HCT116 (cell line): ENCODE results near the gene GOLIM4. TPM values are rescaled to one million over a fixed set of nuclear protein-coding genes. Genes with fewer than 3 reads are reported as not detected.

Experiments used
- ATAC-seq: fragments of 200-7000 bp; cut with Tn5 transposase; 2 replicates; pipeline ENCODE4 v1.9.1; 2020; ENCODE audit warnings: mild to moderate bottlenecking, moderate library complexity
- BruUV-seq: library from RNA; stranded (reverse); fragments of 400-500 nt; replicated peaks from 2 replicates; lab custom pipeline; 2021; lab: Mats Ljungman, UMichigan
- CTCF ChIA-PET: fragments of 300-600 bp; sonication (Branson Sonifier 250); formaldehyde crosslinking; loops from one replicate; lab custom pipeline; 2021; ENCODE audit warnings: antibody characterized with exemption; lab: Charles Lee
- POLR2A ChIA-PET: fragments of 300-600, 350-600 bp; sonication (Branson Sonifier 250); formaldehyde crosslinking; loops from one replicate; lab custom pipeline; 2021; ENCODE audit warnings: antibody characterized with exemption; lab: Charles Lee
- RAD21 ChIA-PET, 2 experiments: fragments of 300-600 bp; sonication (Branson Sonifier 250); formaldehyde crosslinking; loops; one replicate each; lab custom pipeline; 2023; ENCODE audit warnings: low total read pairs in 2 of 2; ENCODE audit not compliant: uncharacterized antibody in 2 of 2, unreplicated experiment in 2 of 2, low non-redundant PET in 1 of 2; lab: Charles Lee
- DNase-seq: peaks from one replicate; pipeline ENCODE4 v3.0.0-alpha.2; 2010; ENCODE audit warnings: low read depth, low spot score
- H2AFZ ChIP-seq: fragments of 200-600 bp; shearing (Covaris generic), sonication (generic); 2 replicates; pipeline ENCODE4 v1.6.1; 2017; ENCODE audit warnings: low read depth, mixed run types, mixed read lengths, antibody characterized with exemption, low read length; ENCODE audit not compliant: poor library complexity, severe bottlenecking
- H3K27ac ChIP-seq: 2 replicates; pipeline ENCODE4 v1.5.1; 2012; ENCODE audit warnings: low read depth, low read length
- H3K27me3 ChIP-seq: fragments of 200-600 bp; sonication (generic); 2 replicates; pipeline ENCODE4 v1.6.1; 2016; ENCODE audit warnings: mixed run types, low read length, mixed read lengths; ENCODE audit not compliant: insufficient read depth
- H3K36me3 ChIP-seq, 2 experiments: fragments of 200-500 bp in 1 of 2; fragments of 200-600 bp in 1 of 2; sonication (Bioruptor generic) in 1 of 2; sonication (generic) in 1 of 2; 2 replicates each; pipeline versions ENCODE4 v1.5.1 to v1.6.1; 2014 to 2016; ENCODE audit warnings: low read length in 2 of 2, inconsistent platforms in 1 of 2, mixed read lengths in 1 of 2, mixed run types in 1 of 2; ENCODE audit not compliant: insufficient read depth in 2 of 2, control insufficient read depth in 1 of 2
- H3K4me1 ChIP-seq, 2 experiments: fragments of 200-600 bp in 1 of 2; sonication (generic) in 1 of 2; 2 replicates each; pipeline versions ENCODE4 v1.5.1 to v1.6.1; 2012 to 2017; ENCODE audit warnings: low read length in 2 of 2, inconsistent platforms in 1 of 2, mild to moderate bottlenecking in 1 of 2, mixed read lengths in 1 of 2, mixed run types in 1 of 2, moderate library complexity in 1 of 2; ENCODE audit not compliant: insufficient read depth in 2 of 2, control insufficient read depth in 1 of 2
- H3K4me2 ChIP-seq: fragments of 200-600 bp; sonication (generic); 2 replicates; pipeline ENCODE4 v1.6.1; 2017; ENCODE audit warnings: mixed run types, low read length, mixed read lengths
- H3K4me3 ChIP-seq, 2 experiments: fragments of 200-600 bp in 1 of 2; sonication (generic) in 1 of 2; replicated peaks in 1 of 2; 2 replicates each; pipeline ENCODE4 v1.5.1; 2011 to 2016; ENCODE audit warnings: low read length in 2 of 2, control low read depth in 1 of 2, low read depth in 1 of 2, mild to moderate bottlenecking in 1 of 2, mixed read lengths in 1 of 2, mixed run types in 1 of 2
- H3K79me2 ChIP-seq: fragments of 200-600 bp; sonication (generic); 2 replicates; pipeline ENCODE4 v1.6.1; 2017; ENCODE audit warnings: mild to moderate bottlenecking, mixed run types, low read length, moderate library complexity, mixed read lengths; ENCODE audit not compliant: insufficient read depth
- H3K9ac ChIP-seq: fragments of 200-600 bp; sonication (generic); 2 replicates; pipeline ENCODE4 v1.6.1; 2016; ENCODE audit warnings: low read length, mixed read lengths
- H3K9me2 ChIP-seq: fragments of 200-600 bp; sonication (generic), shearing (Covaris generic); 2 replicates; pipeline ENCODE4 v1.6.1; 2017; ENCODE audit warnings: mixed run types, mild to moderate bottlenecking, moderate library complexity; ENCODE audit not compliant: insufficient read depth
- H3K9me3 ChIP-seq, 2 experiments: fragments of 200-500 bp in 1 of 2; fragments of 200-600 bp in 1 of 2; sonication (Bioruptor generic) in 1 of 2; sonication (generic) in 1 of 2; 2 replicates each; pipeline ENCODE4 v1.6.1; 2014 to 2017; ENCODE audit warnings: low read length in 2 of 2, mixed read lengths in 2 of 2, inconsistent platforms in 1 of 2, low read depth in 1 of 2, mild to moderate bottlenecking in 1 of 2, mixed run types in 1 of 2, moderate library complexity in 1 of 2; ENCODE audit not compliant: control insufficient read depth in 1 of 2, insufficient read depth in 1 of 2
- H4K20me1 ChIP-seq: fragments of 200-600 bp; sonication (generic), shearing (Covaris generic); 2 replicates; pipeline ENCODE4 v1.6.1; 2017; ENCODE audit warnings: mixed run types, mild to moderate bottlenecking, moderate library complexity; ENCODE audit not compliant: insufficient read depth
- CEBPB ChIP-seq: IDR thresholded peaks from 2 replicates; pipeline ENCODE4 v1.6.1; 2012; ENCODE audit warnings: low read depth
- EGR1 ChIP-seq: IDR thresholded peaks from 2 replicates; pipeline ENCODE4 v1.6.1; 2012; ENCODE audit warnings: low read depth
- ELF1 ChIP-seq: IDR thresholded peaks from 2 replicates; pipeline ENCODE4 v1.6.1; 2012; ENCODE audit warnings: low read depth, borderline replicate concordance
- EZH2 ChIP-seq: fragments of 200-600 bp; sonication (generic); IDR thresholded peaks from 2 replicates; pipeline ENCODE4 v1.6.1; 2017; ENCODE audit warnings: antibody characterized with exemption, mixed run types
- JUND ChIP-seq: IDR thresholded peaks from 2 replicates; pipeline ENCODE4 v1.6.1; 2012
- POLR2A ChIP-seq: IDR thresholded peaks from 2 replicates; pipeline ENCODE4 v1.7.0; 2011; ENCODE audit warnings: borderline replicate concordance; ENCODE audit not compliant: insufficient read depth, insufficient read length; ENCODE audit errors: extremely low read depth
- POLR2AphosphoS5 ChIP-seq: IDR thresholded peaks from 2 replicates; pipeline ENCODE4 v1.6.1; 2011; ENCODE audit warnings: mild to moderate bottlenecking, low read depth, low read length, moderate library complexity
- RAD21 ChIP-seq: IDR thresholded peaks from 2 replicates; pipeline ENCODE4 v1.6.1; 2012; ENCODE audit warnings: low read depth, mild to moderate bottlenecking
- SIN3A ChIP-seq: IDR thresholded peaks from 2 replicates; pipeline ENCODE4 v1.6.1; 2012; ENCODE audit warnings: low read depth
- SP1 ChIP-seq: IDR thresholded peaks from 2 replicates; pipeline ENCODE4 v1.6.1; 2012; ENCODE audit warnings: low read depth
- TCF7L2 ChIP-seq: IDR thresholded peaks from 2 replicates; pipeline ENCODE4 v1.7.0; 2011; ENCODE audit warnings: borderline replicate concordance, inconsistent platforms; ENCODE audit not compliant: insufficient read depth, insufficient read length; ENCODE audit errors: extremely low read depth
- YY1 ChIP-seq: IDR thresholded peaks from 2 replicates; pipeline ENCODE4 v1.6.1; 2011; ENCODE audit warnings: low read length, low read depth, moderate library complexity, mild to moderate bottlenecking; ENCODE audit not compliant: insufficient replicate concordance; ENCODE audit errors: extremely low read depth
- ZBTB33 ChIP-seq: IDR thresholded peaks from 2 replicates; pipeline ENCODE4 v1.6.1; 2011; ENCODE audit warnings: mild to moderate bottlenecking, low read length, moderate library complexity; ENCODE audit not compliant: insufficient replicate concordance; ENCODE audit errors: extremely low read depth
- ZFX ChIP-seq: fragments of 450-650 bp; IDR thresholded peaks from 2 replicates; pipeline ENCODE4 v1.6.1; 2017
- ZNF274 ChIP-seq: fragments of 200-500 bp; sonication (Bioruptor generic); IDR thresholded peaks from 2 replicates; pipeline ENCODE4 v1.6.1; 2014; ENCODE audit warnings: mild to moderate bottlenecking, low read depth, low read length, inconsistent platforms
- intact Hi-C: fragments of 100-400 bp; cut with micrococcal nuclease; formaldehyde crosslinking; loops from 2 replicates; pipeline ENCODE4 v1.10.0; 2022
- total RNA-seq: library from RNA; stranded (reverse); gene quantifications from one replicate; pipeline ENCODE4 v1.2.1, GENCODE V29; 2021; ENCODE audit not compliant: unreplicated experiment
- TF ChIP-seq, protein P1 (sequence below): IDR thresholded peaks from 2 replicates; pipeline ENCODE4 v1.6.1; 2012
- TF ChIP-seq, protein P2 (sequence below): IDR thresholded peaks from 2 replicates; pipeline ENCODE4 v1.6.1; 2012
- TF ChIP-seq, protein P3 (sequence below), 3 experiments: fragments of 200-600 bp in 1 of 3; sonication (generic) in 1 of 3; IDR thresholded peaks in 2 of 3; conservative IDR thresholded peaks in 1 of 3; 2 replicates each; pipeline ENCODE4 v1.5.1; 2012 to 2017; ENCODE audit warnings: low read depth in 2 of 3, low read length in 2 of 3, antibody characterized with exemption in 1 of 3, borderline replicate concordance in 1 of 3, control low read depth in 1 of 3, mild to moderate bottlenecking in 1 of 3, mixed read lengths in 1 of 3, mixed run types in 1 of 3, moderate library complexity in 1 of 3; ENCODE audit not compliant: insufficient read depth in 1 of 3

GOLIM4 gene
- total RNA-seq, 1 experiment from 2014 or later = 10.6 TPM

DNA sequence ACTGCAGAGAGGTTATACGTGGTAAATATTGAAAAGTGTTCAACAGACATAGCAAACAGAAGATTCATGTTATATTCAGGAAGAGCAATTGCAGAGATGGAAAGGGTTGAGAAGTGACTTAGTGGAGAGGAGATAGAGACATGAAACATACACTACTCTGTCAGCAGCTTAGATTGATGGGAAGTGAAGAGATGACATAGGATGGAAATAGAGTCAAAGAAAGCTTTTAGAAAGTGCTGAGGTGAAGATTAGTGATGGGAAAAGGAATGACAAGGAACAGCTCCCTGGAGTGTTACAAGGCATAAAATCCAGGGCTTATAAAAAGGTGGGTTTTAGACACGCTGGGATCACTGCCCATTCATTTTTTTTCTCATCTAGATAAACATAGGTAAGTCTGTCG, 17.2 kb upstream of the GOLIM4 start:
- CTCF ChIA-PET = no interaction called here
- H3K27me3 ChIP-seq = no peaks in the 10 kb centered on the region
- H3K9me2 ChIP-seq = no peaks in the 10 kb centered on the region
- no peak for DNase-seq
- RAD21 ChIA-PET = no interaction called here
- POLR2A ChIA-PET = no interaction called here
- intact Hi-C loops = no loop called here
- ATAC-seq = no peak
- no peak overlapping the region for H3K27ac ChIP-seq
- no peaks in the 10 kb centered on the region for H3K9me3 ChIP-seq
- H3K4me2 ChIP-seq = no peak overlapping the region
- no peak for TF ChIP-seq TCF7L2
- TF ChIP-seq ZBTB33 = no peak
- TF ChIP-seq ELF1 = no peak
- TF ChIP-seq ZNF274 = no peak
- TF ChIP-seq RAD21 = no peak
- TF ChIP-seq, protein P1, sequence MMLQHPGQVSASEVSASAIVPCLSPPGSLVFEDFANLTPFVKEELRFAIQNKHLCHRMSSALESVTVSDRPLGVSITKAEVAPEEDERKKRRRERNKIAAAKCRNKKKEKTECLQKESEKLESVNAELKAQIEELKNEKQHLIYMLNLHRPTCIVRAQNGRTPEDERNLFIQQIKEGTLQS = no peak
- TF ChIP-seq ZFX = no peak
- no peak for TF ChIP-seq EGR1
- no peak for TF ChIP-seq SP1
- no peak for TF ChIP-seq YY1
- TF ChIP-seq, protein P2, sequence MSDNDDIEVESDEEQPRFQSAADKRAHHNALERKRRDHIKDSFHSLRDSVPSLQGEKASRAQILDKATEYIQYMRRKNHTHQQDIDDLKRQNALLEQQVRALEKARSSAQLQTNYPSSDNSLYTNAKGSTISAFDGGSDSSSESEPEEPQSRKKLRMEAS = no peak
- TF ChIP-seq POLR2A = no peak
- no peak for TF ChIP-seq CEBPB
- no peak for TF ChIP-seq JUND
- no peak for TF ChIP-seq POLR2AphosphoS5
- TF ChIP-seq SIN3A = no peak
- TF ChIP-seq, protein P3, sequence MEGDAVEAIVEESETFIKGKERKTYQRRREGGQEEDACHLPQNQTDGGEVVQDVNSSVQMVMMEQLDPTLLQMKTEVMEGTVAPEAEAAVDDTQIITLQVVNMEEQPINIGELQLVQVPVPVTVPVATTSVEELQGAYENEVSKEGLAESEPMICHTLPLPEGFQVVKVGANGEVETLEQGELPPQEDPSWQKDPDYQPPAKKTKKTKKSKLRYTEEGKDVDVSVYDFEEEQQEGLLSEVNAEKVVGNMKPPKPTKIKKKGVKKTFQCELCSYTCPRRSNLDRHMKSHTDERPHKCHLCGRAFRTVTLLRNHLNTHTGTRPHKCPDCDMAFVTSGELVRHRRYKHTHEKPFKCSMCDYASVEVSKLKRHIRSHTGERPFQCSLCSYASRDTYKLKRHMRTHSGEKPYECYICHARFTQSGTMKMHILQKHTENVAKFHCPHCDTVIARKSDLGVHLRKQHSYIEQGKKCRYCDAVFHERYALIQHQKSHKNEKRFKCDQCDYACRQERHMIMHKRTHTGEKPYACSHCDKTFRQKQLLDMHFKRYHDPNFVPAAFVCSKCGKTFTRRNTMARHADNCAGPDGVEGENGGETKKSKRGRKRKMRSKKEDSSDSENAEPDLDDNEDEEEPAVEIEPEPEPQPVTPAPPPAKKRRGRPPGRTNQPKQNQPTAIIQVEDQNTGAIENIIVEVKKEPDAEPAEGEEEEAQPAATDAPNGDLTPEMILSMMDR (IDR thresholded peaks at IDR 0.05 in 2 of 3, conservative IDR thresholded peaks at IDR 0.05 in 1 of 3; ENCODE audit: borderline replicate concordance in 1 of 3, insufficient read depth in 1 of 3, low read depth in 2 of 3, low read length in 2 of 3) = no peak
- TF ChIP-seq EZH2 = no peak
- H4K20me1 ChIP-seq = no peaks in the 10 kb centered on the region
- H3K4me3 ChIP-seq = no peak overlapping the region
- no peak overlapping the region for H2AFZ ChIP-seq
- no peak overlapping the region for H3K9ac ChIP-seq
- no peaks in the 10 kb centered on the region for H3K79me2 ChIP-seq
- H3K36me3 ChIP-seq = no peaks in the 10 kb centered on the region
- H3K4me1 ChIP-seq = no peaks in the 10 kb centered on the region
- BruUV-seq = no TSS peak
